ENCODE data around the gene TMEM59. TPM values are rescaled to one million over a fixed set of nuclear protein-coding genes. Genes with fewer than 3 reads are reported as not detected.

Gene TMEM59
- total RNA-seq, 1 experiment from 2014 or later, result 121 TPM

DNA sequence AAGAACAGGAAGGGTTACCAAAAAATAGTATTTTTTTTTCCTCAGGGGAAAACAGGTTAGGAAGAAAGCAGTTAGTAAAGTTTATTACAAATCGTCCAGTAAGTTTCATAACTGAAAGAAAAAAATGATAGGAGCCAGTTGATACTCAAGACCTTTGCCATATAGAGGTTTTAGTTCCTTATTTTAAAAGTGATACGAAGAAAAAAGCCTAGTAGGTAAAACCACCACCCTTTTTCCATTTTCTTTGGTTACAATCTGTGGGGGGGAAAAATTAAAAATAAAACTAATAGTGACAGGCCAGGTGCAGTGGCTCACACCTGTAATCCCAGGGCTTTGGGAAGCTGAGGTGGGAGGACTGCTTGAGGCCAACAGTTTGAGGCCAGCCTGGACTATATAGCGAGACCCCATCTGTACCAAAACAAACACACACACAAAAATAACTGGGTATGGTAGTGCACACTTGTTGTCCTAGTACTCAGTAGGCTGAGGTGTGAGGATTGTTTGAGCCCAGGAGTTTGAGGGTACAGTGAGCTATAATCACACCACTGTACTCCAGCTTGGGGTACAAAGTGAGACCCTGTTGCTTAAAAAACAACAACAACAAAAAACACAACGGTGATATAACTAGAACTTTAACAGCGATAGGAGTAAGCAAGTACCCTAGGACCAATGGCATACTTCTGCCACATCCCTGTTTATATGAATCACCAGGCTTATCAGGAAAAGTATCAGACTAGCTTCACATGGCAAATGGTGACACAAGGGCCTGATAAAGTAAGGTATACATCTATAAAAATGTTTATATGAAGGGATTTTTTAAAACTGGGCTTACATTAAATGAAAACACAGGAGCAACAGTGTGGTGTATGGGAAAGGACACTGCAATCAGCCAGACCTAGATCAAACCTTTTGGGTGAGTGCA, 5.4 kb downstream of the TMEM59 start:
- Histone ChIP-seq H3K4me1 (ENCODE audit: control insufficient read depth in 1 of 2, insufficient read depth in 2 of 2, low read length in 2 of 2) (peaks cover 4 to 7% of the 10 kb centered on the region in 2 experiments; a peak in 3 of 4 replicates), H3K79me2 (ENCODE audit: insufficient read depth, low read length) (peaks cover 22% of the 10 kb centered on the region), H3K27me3 (ENCODE audit: insufficient read depth, low read length) (no peaks in the 10 kb centered on the region), H3K9ac (ENCODE audit: low read length) (no peak overlapping the region), H2AFZ (ENCODE audit: low read depth, low read length, poor library complexity, severe bottlenecking) (no peak overlapping the region), H3K9me2 (ENCODE audit: insufficient read depth) (no peaks in the 10 kb centered on the region), H3K27ac (ENCODE audit: low read depth, low read length) (no peak overlapping the region), H3K36me3 (ENCODE audit: control insufficient read depth in 1 of 2, insufficient read depth in 2 of 2, low read length in 2 of 2) (peaks cover 0 to 4% of the 10 kb centered on the region in 2 experiments; a peak in 1 of 4 replicates), H3K4me2 (ENCODE audit: low read length) (no peak overlapping the region), H4K20me1 (ENCODE audit: insufficient read depth) (no peaks in the 10 kb centered on the region), H3K9me3 (ENCODE audit: control insufficient read depth in 1 of 2, insufficient read depth in 1 of 2, low read depth in 1 of 2, low read length in 2 of 2) (no peaks in the 10 kb centered on the region), H3K4me3 (replicated peaks in 1 of 2; ENCODE audit: low read depth in 1 of 2, low read length in 2 of 2) (no peak overlapping the region)
- DNase-seq (ENCODE audit: low read depth, low spot score) (no peak), ATAC-seq (no peak)
- ChIA-PET CTCF (no interaction called here), RAD21 (ENCODE audit: low non-redundant PET in 1 of 2, low total read pairs in 2 of 2, uncharacterized antibody in 2 of 2, unreplicated experiment in 2 of 2) (no interaction called here), POLR2A (interaction anchor here (0.8 kb wide), 1 partner anchor 31 kb away, joined by 3 read pairs; no protein-coding TSS in a partner anchor)
- BruUV-seq (replicated peaks), result no TSS peak
- intact Hi-C loops (cut with micrococcal nuclease), result no loop called here
- no peak for TF ChIP-seq CBX3 (IDR thresholded peaks at IDR 0.05; ENCODE audit: low read depth)
- TF ChIP-seq RAD21 (IDR thresholded peaks at IDR 0.05; ENCODE audit: low read depth), result no peak
- TF ChIP-seq ZNF274 (IDR thresholded peaks at IDR 0.05; ENCODE audit: low read depth, low read length), result no peak
- TF ChIP-seq, protein P1, sequence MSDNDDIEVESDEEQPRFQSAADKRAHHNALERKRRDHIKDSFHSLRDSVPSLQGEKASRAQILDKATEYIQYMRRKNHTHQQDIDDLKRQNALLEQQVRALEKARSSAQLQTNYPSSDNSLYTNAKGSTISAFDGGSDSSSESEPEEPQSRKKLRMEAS (IDR thresholded peaks at IDR 0.05), result no peak
- TF ChIP-seq YY1 (IDR thresholded peaks at IDR 0.05; ENCODE audit: extremely low read depth, insufficient replicate concordance, low read depth, low read length), result no peak
- TF ChIP-seq EZH2 (IDR thresholded peaks at IDR 0.05), result no peak
- no peak for TF ChIP-seq POLR2AphosphoS5 (IDR thresholded peaks at IDR 0.05; ENCODE audit: low read depth, low read length)
- no peak for TF ChIP-seq CEBPB (IDR thresholded peaks at IDR 0.05; ENCODE audit: low read depth)
- TF ChIP-seq, protein P2, sequence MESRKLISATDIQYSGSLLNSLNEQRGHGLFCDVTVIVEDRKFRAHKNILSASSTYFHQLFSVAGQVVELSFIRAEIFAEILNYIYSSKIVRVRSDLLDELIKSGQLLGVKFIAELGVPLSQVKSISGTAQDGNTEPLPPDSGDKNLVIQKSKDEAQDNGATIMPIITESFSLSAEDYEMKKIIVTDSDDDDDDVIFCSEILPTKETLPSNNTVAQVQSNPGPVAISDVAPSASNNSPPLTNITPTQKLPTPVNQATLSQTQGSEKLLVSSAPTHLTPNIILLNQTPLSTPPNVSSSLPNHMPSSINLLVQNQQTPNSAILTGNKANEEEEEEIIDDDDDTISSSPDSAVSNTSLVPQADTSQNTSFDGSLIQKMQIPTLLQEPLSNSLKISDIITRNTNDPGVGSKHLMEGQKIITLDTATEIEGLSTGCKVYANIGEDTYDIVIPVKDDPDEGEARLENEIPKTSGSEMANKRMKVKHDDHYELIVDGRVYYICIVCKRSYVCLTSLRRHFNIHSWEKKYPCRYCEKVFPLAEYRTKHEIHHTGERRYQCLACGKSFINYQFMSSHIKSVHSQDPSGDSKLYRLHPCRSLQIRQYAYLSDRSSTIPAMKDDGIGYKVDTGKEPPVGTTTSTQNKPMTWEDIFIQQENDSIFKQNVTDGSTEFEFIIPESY (IDR thresholded peaks at IDR 0.05; ENCODE audit: extremely low read depth, insufficient replicate concordance, low read length), result no peak
